GM19193 (cell line): ENCODE data around the gene KDM4B.

Experiments
- POLR2A ChIP-seq: IDR thresholded peaks from 4 replicates; pipeline ENCODE4 v1.6.1; 2011; ENCODE audit not compliant: insufficient read depth, insufficient read length; ENCODE audit errors: extremely low read depth

KDM4B gene

DNA sequence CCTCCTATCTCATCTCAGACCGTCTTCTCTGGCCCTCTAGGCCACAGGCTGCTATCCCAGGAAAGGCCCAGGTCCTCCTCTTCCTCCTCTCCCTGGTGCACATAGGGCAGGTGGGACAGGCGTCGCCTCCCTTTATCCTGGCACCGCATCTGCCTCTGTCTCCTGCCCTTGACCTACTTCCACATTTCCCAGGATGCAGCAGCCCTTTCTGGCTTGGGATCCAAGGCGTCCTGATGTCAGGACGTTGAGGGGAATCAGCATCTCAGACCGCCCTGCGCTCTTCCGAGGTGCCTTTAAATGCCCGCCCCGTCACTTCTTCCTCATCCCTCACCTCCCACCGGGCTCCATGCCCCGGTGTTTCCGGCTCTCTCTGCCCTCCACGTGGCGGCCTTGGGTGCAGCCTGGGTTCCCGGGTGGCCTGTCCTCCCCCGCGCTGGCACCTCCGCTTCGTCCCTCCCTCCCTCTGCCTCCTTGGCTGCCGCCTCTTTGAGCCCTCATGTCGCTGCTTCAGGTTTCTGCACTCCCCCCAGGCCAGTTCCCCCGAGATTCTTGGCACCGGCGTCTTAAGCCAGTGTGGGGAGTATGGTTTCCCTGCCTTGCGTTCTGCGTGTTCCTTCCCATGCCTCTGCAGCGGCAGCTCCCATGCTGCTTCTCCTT, 66.3 kb downstream of the KDM4B start:
- TF ChIP-seq POLR2A: no peak

DNA sequence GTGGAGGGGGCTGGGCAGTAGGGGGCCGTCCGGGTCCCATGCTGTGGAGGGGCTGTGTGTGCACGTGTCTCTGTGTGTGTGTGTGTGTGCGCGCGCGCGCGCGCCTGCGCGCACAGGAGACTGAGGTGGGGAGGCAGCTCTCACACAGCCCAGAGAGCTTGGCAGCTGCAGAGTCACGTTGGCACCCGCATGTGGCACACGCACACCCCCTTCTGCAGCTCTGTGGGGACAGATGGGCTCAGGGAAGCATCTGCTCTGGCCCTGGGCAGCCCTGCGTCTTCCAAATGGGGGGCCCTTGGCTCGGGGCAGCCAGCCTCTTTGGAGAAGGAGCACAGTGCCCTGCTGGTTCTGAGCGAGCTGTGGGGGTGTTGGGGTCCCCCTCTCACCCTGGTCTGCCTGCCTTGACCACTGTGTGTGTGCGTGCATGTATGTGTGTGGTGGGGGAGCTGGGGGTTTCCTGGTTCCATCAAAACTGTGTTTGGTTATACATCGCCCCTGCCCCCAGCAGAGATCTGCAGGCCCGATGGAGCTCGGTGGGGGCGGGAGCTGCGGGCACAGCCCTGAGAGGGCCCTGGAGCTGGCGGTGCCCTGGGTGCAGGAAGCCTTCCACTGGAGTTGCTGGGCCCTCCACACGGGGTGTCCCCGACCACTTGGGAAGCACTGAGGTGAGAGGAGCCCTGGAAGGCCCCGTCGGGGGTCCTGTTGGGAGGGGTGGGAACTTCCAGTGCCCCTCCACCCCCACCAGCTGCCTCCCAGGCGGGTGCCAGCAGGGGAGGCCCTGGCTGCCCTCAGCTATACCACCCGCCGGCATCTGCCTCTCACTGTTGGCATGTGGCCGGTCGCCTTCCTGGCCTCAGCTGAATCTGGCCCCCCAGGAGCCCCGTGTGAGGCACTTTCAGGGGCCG, 67.1 kb downstream of the KDM4B start:
- no peak for TF ChIP-seq POLR2A

DNA sequence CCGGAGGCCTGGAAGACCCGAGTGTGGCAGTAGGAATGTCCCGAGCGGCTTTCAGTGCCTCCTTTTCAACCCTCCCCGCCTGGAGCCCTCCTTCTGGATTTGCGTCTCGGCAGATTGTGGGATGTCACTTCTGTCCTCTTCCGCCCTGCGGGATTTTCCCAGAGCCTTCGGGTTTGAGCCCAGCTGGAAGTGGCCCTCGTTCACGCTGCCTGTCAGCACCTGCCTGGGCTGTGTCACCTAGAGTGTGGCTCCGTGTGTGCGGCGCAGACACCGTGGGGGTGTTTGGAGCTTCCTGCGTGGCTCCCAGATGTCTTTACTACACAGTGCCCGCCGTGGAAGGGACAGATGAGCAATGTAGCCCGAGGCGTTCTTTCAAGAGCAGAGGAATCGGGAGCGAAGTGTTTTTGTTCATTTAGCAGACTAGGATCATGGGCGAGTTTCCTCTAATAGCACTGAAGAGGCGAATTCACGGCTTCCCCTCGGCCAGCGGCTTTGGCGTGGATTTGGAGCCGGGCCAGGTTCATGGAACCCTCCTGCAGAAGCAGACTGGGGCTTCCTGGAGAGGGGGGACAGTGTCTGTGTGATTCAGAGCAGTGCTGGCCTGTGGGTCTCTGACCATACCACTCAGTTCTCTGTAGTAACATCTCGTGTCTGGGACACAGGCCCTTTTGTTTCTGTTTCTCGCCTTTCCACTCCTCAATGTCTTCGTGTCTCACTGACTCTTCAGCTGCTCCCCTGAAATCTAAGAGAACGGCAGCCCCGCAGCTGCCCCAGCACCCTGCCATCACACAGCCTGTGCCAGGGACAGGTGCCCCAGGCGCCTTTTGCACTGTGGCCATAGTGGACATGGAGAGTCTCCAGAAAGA, 68.0 kb downstream of the KDM4B start:
- TF ChIP-seq POLR2A: no peak

DNA sequence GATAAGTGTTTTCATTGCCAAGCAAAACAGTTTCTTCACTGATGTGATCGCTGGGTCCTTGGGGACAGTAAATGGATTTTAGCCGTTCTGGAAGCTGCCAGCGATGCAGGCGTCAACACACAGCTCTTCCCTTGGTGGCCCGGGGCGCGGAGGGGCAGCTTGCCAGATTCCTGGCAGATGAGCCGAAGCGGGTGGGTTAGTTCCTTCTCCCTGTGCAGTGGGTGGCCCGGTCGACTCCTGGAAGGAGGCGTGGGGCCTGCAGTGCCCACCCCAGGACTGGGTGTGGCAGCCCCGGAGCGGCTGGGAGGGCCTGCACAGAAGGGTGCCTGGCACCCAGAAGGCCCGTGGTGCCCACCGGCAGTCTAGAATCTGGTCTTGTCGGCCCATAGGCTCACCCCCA, 69.0 kb downstream of the KDM4B start:
- TF ChIP-seq POLR2A: no peak

DNA sequence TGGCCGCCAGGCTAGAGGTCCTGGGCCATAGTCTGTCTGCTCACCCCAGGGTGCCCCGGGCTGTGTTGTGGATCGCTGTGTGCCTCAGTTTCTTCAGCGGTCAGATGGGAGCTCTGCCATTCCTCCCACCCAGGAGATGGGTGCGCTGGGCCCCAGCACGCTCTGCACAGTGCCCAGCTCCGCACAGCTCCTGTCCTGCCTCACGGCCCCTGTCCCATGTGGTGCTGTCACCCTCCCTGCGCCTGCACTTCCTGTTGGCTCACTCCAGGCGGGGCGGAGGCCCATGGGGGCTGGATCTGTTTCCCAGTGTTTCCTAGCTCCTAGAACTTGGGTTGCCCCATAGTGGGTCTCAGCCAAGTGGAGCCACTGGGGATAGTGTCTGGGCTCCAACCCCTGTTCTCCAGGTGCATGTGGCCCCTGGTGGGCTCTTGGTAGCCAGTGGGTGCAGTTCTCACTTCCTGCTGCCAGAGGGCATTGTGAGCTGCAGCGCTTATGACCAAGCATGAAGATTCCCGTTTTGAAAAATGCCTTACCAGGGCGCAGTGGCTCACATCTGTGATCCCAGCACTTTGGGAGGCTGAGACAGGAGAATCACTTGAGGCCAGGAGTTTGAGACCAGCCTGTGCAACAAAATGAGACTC, 69.8 kb downstream of the KDM4B start:
- TF ChIP-seq POLR2A: no peak

DNA sequence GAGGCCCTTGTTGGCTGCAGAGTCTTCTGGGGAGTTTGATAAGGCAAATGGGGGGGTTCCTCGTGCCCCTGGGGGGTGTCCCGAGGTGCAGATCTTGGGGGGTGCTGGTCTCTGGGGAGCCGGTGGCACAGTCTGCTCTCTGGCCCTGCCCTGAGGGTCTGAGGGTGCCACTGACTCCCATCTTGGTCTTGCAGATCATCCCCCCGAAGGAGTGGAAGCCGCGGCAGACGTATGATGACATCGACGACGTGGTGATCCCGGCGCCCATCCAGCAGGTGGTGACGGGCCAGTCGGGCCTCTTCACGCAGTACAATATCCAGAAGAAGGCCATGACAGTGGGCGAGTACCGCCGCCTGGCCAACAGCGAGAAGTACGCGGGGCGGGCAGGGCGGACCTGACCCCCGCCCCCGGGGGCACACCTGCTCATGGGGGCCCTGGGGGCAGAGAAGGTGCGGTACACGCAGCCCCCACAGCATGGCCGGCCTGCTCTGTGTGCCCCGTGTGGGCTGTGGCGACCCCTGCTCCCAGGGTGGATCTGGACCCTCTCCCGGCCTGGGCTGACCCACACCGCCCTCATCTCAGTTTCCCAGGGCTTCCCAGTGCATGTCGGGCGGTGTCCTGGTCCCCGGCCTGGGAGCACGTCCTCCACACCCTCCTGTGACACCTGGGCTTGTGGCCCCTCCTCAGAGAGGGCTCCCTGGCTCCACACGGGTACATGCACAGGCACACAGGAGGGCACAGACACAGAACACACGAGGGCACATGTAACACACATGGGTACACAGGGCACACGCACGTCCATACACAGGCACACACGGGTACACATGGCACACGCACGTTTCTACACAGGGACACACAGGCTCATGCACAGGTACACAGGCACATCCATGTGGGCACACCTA, 71.0 kb downstream of the KDM4B start:
- no peak for TF ChIP-seq POLR2A

DNA sequence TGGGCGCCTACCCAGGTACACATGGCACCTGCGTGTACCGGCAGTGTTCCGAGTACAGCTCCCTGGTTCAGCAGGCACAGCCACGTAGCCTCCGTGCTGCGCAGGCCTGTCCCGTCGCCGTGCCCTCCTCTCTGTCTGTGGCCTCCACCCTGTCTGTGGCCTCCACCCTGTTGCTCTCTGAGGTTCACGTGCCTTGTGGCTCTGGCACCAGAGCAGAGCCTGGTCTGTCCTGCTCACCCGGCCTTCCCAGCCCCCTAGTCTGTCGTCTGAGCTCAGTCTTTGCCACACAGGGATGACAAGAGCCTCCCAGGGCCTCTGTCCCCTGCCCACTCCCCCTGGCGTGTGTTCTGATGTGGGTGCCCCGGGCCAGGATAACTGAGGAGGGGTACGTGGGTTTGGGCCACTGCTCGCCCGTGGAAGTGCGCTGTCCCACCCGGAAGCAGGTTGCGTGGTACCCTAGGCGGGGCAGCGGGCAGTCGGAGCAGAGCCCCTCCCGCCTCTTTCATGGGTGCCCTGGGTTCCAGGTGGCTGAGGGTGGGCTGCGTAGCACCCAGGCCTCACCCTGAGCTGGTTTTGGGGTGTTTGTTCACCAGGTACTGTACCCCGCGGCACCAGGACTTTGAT, 71.7 kb downstream of the KDM4B start:
- TF ChIP-seq POLR2A: no peak

DNA sequence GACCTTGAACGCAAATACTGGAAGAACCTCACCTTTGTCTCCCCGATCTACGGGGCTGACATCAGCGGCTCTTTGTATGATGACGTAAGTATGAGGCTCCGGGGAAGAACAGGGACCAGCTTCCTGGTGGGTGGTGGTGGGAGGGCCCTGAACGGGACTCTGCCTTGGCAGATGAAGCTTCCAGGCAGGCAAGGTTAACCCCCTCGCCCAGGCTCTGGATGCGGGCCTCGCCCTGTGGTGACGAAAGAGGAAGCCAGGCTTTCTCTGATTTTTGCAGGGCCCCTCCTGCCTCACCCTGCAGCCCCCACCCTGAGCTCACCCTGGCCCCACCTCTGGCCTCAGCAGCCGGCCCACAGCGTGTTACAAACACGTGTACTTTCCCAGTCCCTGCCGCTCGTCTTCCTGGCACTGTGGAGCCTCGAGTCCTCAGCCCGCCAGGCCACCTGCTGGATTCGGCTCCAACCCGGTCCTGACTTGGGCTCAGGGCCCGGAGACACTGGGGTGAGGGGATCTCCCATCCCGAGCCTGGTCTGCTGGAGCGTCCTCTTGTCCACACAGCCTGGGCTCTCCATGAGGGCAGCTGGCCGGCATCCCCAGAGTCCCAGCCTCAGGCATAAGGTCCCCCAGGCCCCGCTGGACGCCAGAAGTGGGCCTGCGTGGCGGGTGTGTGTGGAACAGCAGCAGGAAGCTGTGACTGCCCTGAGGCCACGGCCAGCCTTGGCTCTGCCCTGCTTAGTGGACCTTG, 72.4 kb downstream of the KDM4B start:
- no peak for TF ChIP-seq POLR2A

DNA sequence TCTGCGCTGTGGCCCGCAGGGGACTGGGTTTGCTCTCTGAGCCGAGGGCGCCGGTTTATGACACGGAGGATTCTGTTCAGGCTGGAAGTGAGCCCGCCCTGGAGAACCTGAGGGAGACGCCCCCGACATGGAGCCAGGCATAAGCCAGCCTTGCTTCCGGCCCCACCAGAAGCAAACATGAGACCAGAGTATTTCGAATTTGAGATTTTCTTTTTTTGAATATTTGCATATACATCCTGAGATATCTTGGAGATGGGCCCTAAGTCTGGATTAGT, 72.9 kb downstream of the KDM4B start:
- no peak for TF ChIP-seq POLR2A

DNA sequence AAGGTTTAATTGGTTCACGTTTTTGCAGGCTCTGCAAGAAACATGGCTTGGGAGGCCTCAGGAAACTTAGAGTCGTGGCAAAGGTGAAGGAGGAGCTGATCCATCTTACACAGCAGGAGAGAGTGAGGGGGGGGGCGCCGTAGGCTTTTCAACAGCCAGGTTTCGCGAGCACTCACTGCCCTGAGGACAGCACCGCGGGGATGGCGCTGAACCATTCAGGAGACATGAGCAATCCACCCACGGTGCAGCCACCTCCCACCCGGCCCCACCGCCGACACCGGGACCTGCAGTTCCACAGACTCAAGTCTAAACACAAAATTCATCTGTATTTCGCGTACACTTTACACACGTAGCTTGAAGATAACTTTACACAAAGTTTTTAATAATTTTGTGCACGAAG, 73.6 kb downstream of the KDM4B start:
- TF ChIP-seq POLR2A: no peak

DNA sequence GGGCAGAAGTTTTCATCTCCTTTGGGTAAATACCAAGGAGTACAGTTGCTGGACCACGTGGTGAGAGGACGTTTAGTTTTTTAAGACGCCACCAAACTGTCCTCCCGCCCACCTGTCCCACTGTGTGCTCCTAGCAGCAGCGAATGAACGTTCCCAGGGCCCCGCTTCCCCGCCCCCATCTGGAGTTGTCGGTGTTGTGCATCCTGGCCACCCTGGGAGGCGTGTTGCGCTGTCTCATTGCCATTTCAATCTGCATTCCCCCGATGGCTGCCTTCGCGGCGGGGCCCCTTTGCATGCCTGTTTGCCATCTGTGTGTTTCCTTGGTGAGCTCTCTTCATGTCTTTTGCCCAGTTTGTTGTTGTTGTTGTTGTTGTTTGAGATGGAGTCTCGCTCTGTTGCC, 76.1 kb downstream of the KDM4B start:
- TF ChIP-seq POLR2A: no peak

DNA sequence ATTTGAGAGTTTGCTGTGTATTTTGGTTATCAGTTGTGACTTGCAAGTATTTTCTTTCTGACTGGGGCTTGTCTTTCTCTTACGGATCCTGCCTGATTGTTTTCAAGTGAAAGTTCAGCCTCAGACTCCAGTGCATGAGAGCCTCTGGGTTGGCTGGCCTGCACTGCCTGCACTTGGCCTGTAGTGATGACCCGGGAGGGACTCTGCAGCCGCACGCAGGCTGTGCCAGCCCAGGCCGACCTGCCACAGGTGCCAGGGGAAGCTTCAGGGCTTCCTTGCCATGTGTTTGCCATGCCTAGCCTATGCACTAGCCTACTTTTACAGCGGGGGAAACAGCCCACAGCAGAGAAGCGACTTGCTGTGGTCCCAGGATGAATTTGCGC, 77.0 kb downstream of the KDM4B start:
- TF ChIP-seq POLR2A: no peak
